HG03097 (cell line): ENCODE measurements around the gene CXXC5.

Experiments
- ATAC-seq: cut with Tn5 transposase; IDR thresholded peaks from one replicate; pipeline ENCODE4 v1.9.1; 2021; ENCODE audit not compliant: unreplicated experiment, low FRiP score

The CXXC5 gene

GRCh38 chr5:139678751-139679750, 30.9 kb downstream of the CXXC5 start:
- no peak for ATAC-seq

GRCh38 chr5:139680368-139681111, 32.4 kb downstream of the CXXC5 start:
- ATAC-seq = no peak

GRCh38 chr5:139681112-139681458, 32.9 kb downstream of the CXXC5 start:
- ATAC-seq = no peak

GRCh38 chr5:139681466-139681865, 33.3 kb downstream of the CXXC5 start:
- ATAC-seq = no peak

GRCh38 chr5:139682016-139682975, 34.1 kb downstream of the CXXC5 start:
- ATAC-seq = no peak

GRCh38 chr5:139683295-139684271, 35.4 kb downstream of the CXXC5 start:
- ATAC-seq = no peak

GRCh38 chr5:139684350-139684880, 36.3 kb downstream of the CXXC5 start:
- no peak for ATAC-seq

GRCh38 chr5:139684881-139685749, 37.0 kb downstream of the CXXC5 start:
- no peak for ATAC-seq

- ATAC-seq = no peak
Observed at GRCh38 chr5:139685886-139686285, 37.7 kb downstream of the CXXC5 start.

GRCh38 chr5:139686356-139686705, 38.2 kb downstream of the CXXC5 start:
- ATAC-seq = no peak

- no peak for ATAC-seq
Observed at GRCh38 chr5:139686706-139687441, 38.7 kb downstream of the CXXC5 start.

GRCh38 chr5:139687656-139688055, 39.5 kb downstream of the CXXC5 start:
- no peak for ATAC-seq

GRCh38 chr5:139688088-139688702, 40.0 kb downstream of the CXXC5 start:
- no peak for ATAC-seq

GRCh38 chr5:139688751-139689372, 40.7 kb downstream of the CXXC5 start:
- ATAC-seq = no peak

GRCh38 chr5:139689631-139690063, 41.5 kb downstream of the CXXC5 start:
- no peak for ATAC-seq

GRCh38 chr5:139690064-139690802, 42.1 kb downstream of the CXXC5 start:
- ATAC-seq = no peak
